Fibroblast of mammary gland (primary cell): Measurements from ENCODE around the gene TP53BP1.
"Not testable (repeated sequence)": the region's sequence is repeated elsewhere in the genome, so short reads cannot be mapped to it uniquely, and the experiment has no call there.

Experiments used
- DNase-seq: peaks from one replicate; pipeline ENCODE4 v3.0.0-alpha.2; 2010; ENCODE audit warnings: low read depth
- H3K4me3 ChIP-seq: 2 replicates; pipeline ENCODE4 v1.5.1; 2011; ENCODE audit warnings: low read depth, mild to moderate bottlenecking, low read length, moderate library complexity; ENCODE audit not compliant: control insufficient read depth
- CTCF ChIP-seq: conservative IDR thresholded peaks from 2 replicates; pipeline ENCODE4 v1.5.1; 2011; ENCODE audit warnings: low read depth, low read length, inconsistent platforms; ENCODE audit not compliant: control insufficient read depth, insufficient read depth

TP53BP1 gene

GRCh38 chr15:43410572-43411214, 82.3 kb downstream of the TP53BP1 start:
- TF ChIP-seq CTCF = no peak
- DNase-seq = peak; percentile 10
- H3K4me3 ChIP-seq = no peak overlapping the region

GRCh38 chr15:43408789-43409188, 84.2 kb downstream of the TP53BP1 start:
- DNase-seq = no peak
- no peak for TF ChIP-seq CTCF

GRCh38 chr15:43406808-43407207, 86.1 kb downstream of the TP53BP1 start:
- TF ChIP-seq CTCF = no peak
- no peak overlapping the region for H3K4me3 ChIP-seq
- no peak for DNase-seq

More at GRCh38 chr15:43408789-43409188, 84.2 kb downstream of the TP53BP1 start:
- H3K4me3 ChIP-seq = no peak overlapping the region

GRCh38 chr15:43406189-43406588, 86.8 kb downstream of the TP53BP1 start:
- no peak overlapping the region for H3K4me3 ChIP-seq
- no peak for TF ChIP-seq CTCF
- DNase-seq = peak; percentile 10

- H3K4me3 ChIP-seq = no peak overlapping the region
- DNase-seq = no peak
- no peak for TF ChIP-seq CTCF
These were observed 88.8 kb downstream of the TP53BP1 start for GRCh38 chr15:43404130-43404529.

- no peak overlapping the region for H3K4me3 ChIP-seq
- no peak for DNase-seq
- no peak for TF ChIP-seq CTCF
These were observed 89.3 kb downstream of the TP53BP1 start for GRCh38 chr15:43403616-43404015.

GRCh38 chr15:43402255-43402654, 90.7 kb downstream of the TP53BP1 start:
- DNase-seq = no peak
- TF ChIP-seq CTCF = no peak
- H3K4me3 ChIP-seq = no peak overlapping the region

- not testable (repeated sequence) for H3K4me3 ChIP-seq, DNase-seq
These were observed 99.4 kb downstream of the TP53BP1 start for GRCh38 chr15:43393592-43393991.
